Smooth muscle cell (in vitro differentiated cells): ENCODE data around the gene LAMA3. TPM values are rescaled to one million over a fixed set of nuclear protein-coding genes. Genes with fewer than 3 reads are reported as not detected.

ENCODE experiments used
- DNase-seq: peaks from one replicate; lab custom pipeline; 2025; ENCODE audit not compliant: unreplicated experiment; lab: John Stamatoyannopoulos, UW
- H2AFZ ChIP-seq: fragments of 200-600 bp; sonication (generic); 2 replicates; pipeline ENCODE4 v1.6.0; 2016; ENCODE audit warnings: antibody characterized with exemption, low read depth, mild to moderate bottlenecking
- H3F3A ChIP-seq: fragments of 200-600 bp; sonication (generic); 2 replicates; pipeline ENCODE4 v1.6.0; 2017; ENCODE audit warnings: antibody characterized with exemption, low read depth
- H3K27ac ChIP-seq: fragments of 200-600 bp; sonication (generic); 2 replicates; pipeline ENCODE4 v1.5.1; 2016; ENCODE audit warnings: low read depth, mild to moderate bottlenecking
- H3K27me3 ChIP-seq: fragments of 200-600 bp; sonication (generic); 2 replicates; pipeline ENCODE4 v1.6.1; 2016; ENCODE audit warnings: low read depth, mild to moderate bottlenecking
- H3K36me3 ChIP-seq: fragments of 200-600 bp; sonication (generic); 2 replicates; pipeline ENCODE4 v1.5.1; 2016; ENCODE audit warnings: low read depth
- H3K4me1 ChIP-seq: fragments of 200-600 bp; sonication (generic); 2 replicates; pipeline ENCODE4 v1.5.1; 2016; ENCODE audit warnings: low read depth
- H3K4me2 ChIP-seq: fragments of 200-600 bp; sonication (generic); 2 replicates; pipeline ENCODE4 v1.6.0; 2016; ENCODE audit warnings: mild to moderate bottlenecking
- H3K4me3 ChIP-seq: fragments of 200-600 bp; sonication (generic); 2 replicates; pipeline ENCODE4 v1.5.1; 2016; ENCODE audit warnings: mild to moderate bottlenecking
- H3K79me2 ChIP-seq: fragments of 200-600 bp; sonication (generic); 2 replicates; pipeline ENCODE4 v1.6.0; 2016; ENCODE audit warnings: low read depth, mild to moderate bottlenecking
- H3K9ac ChIP-seq: fragments of 200-600 bp; sonication (generic); 2 replicates; pipeline ENCODE4 v1.6.0; 2016; ENCODE audit warnings: low read depth
- H3K9me3 ChIP-seq: fragments of 200-600 bp; sonication (generic); replicated peaks from 2 replicates; pipeline ENCODE4 v1.5.1; 2016; ENCODE audit warnings: low read depth
- H4K20me1 ChIP-seq: fragments of 200-600 bp; sonication (generic); 2 replicates; pipeline ENCODE4 v1.6.0; 2016; ENCODE audit warnings: low read depth
- CTCF ChIP-seq: fragments of 200-600 bp; sonication (generic); IDR thresholded peaks from 2 replicates; pipeline ENCODE4 v1.5.1; 2017; ENCODE audit warnings: borderline replicate concordance, mild to moderate bottlenecking, antibody characterized with exemption; ENCODE audit not compliant: insufficient read depth, poor library complexity, severe bottlenecking
- WGBS: methylation state at CpG from one replicate; pipeline ENCODE4 v1.1.7; 2016; ENCODE audit warnings: low lambda C conversion rate; 5-methylcytosine and 5-hydroxymethylcytosine counted together
- polyA plus RNA-seq: library from polyadenylated mRNA; unstranded; fragments of >200 nt; fragmentation: Nextera tagmentation; extraction: Ambion mirVana; gene quantifications from 2 replicates; pipeline ENCODE4 v1.2.1, GENCODE V29; 2016
- total RNA-seq: library from RNA; depleted of rRNA; stranded (reverse); fragments of >200 nt; gene quantifications from 2 replicates; pipeline ENCODE4 v1.2.3, GENCODE V29; 2014

LAMA3 gene
- total and polyA plus RNA-seq, 2 experiments from 2014 or later = 7.8 to 23.1 TPM

DNA sequence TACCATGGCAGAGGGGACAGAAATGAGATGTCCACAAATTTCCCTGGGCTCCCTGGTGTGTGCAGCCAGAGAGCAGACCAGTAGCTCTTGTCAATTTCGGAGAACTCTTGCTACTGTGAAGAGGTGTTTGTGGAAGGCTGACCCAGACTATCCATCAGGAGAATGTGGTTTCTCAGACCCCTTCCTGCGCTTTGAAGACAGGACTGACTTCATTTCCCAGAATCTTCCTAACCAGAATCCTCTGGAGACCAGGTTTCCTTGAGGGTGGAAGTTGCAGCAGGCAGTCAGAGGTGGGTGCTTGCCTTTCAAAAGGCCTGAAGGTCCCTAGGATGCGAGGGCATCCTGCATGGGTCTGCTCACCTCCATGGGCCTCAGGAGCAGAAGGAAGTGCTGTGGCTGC, 121.9 kb downstream of the LAMA3 start:
- Histone ChIP-seq H3K4me1 (no peaks in the 10 kb centered on the region), H3K36me3 (no peaks in the 10 kb centered on the region), H3K9ac (no peak overlapping the region), H4K20me1 (no peaks in the 10 kb centered on the region), H3K9me3 (no peaks in the 10 kb centered on the region), H3K4me3 (no peak overlapping the region), H3K27me3 (peaks cover 6% of the 10 kb centered on the region), H3K4me2 (no peak overlapping the region), H3K79me2 (no peaks in the 10 kb centered on the region), H3K27ac (no peak overlapping the region), H3F3A (no peaks in the 10 kb centered on the region), H2AFZ (no peak overlapping the region)
- WGBS = 91% methylated on average over 3 of the region's 3 CpGs
- no peak for TF ChIP-seq CTCF
- DNase-seq = no peak

- Histone ChIP-seq H4K20me1 (no peaks in the 10 kb centered on the region), H3K27ac (no peak overlapping the region), H3K4me2 (no peak overlapping the region), H3K27me3 (peaks cover 6% of the 10 kb centered on the region), H3K79me2 (no peaks in the 10 kb centered on the region), H3K9ac (no peak overlapping the region), H2AFZ (no peak overlapping the region), H3K4me3 (no peak overlapping the region), H3K36me3 (no peaks in the 10 kb centered on the region), H3F3A (no peaks in the 10 kb centered on the region), H3K4me1 (no peaks in the 10 kb centered on the region), H3K9me3 (no peaks in the 10 kb centered on the region)
- 23% methylated on average over 4 of the region's 4 CpGs for WGBS
- no peak for DNase-seq
- peak; percentile 66 for TF ChIP-seq CTCF
Observed at GRCh38 chr18:23812546-23813440, 123.5 kb downstream of the LAMA3 start.

DNA sequence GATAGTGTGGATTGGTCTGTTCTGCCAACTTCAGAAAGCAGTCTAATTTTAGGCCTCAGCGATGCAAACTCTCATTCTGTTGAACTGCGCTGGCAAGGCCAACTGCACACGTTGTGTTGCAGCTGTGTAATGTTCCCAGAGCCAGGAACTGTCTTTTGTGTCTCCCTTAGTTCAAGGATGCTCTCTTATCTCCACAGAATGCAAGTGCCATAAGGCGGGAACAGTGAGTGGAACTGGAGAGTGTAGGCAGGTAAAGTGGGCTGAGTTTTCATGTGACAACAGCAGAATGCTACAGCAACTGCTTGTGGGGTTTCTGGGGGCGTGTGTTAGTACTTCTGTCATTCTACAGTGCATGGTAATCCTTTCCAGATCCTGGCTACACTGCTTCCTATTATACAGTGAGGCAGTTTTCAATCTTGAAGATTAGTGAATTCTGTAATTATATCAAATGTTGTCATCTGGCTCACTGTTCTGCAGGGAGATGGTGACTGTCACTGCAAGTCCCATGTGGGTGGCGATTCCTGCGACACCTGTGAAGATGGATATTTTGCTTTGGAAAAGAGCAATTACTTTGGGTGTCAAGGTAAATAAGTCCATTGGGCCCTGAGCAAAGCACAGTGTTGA, 125.8 kb downstream of the LAMA3 start:
- no peaks in the 10 kb centered on the region for H4K20me1 ChIP-seq
- no peak for TF ChIP-seq CTCF
- WGBS = 91% methylated on average over 7 of the region's 7 CpGs
- H3K4me3 ChIP-seq = no peak overlapping the region
- no peak for DNase-seq
- no peaks in the 10 kb centered on the region for H3K4me1 ChIP-seq
- no peaks in the 10 kb centered on the region for H3K36me3 ChIP-seq
- H3K27ac ChIP-seq = no peak overlapping the region
- H3K9ac ChIP-seq = no peak overlapping the region
- H3K27me3 ChIP-seq = no peaks in the 10 kb centered on the region
- no peak overlapping the region for H3K4me2 ChIP-seq
- H2AFZ ChIP-seq = no peak overlapping the region
- no peaks in the 10 kb centered on the region for H3K79me2 ChIP-seq
- H3F3A ChIP-seq = no peaks in the 10 kb centered on the region
- H3K9me3 ChIP-seq = no peaks in the 10 kb centered on the region
